IPS-15b (cell line): ENCODE results near the gene PPL.

ENCODE experiments used
- H3K27me3 ChIP-seq: one replicate; pipeline ENCODE4 v1.6.1; 2013; ENCODE audit warnings: low read length; ENCODE audit not compliant: control insufficient read depth, insufficient read depth
- H3K36me3 ChIP-seq: one replicate; pipeline ENCODE4 v1.6.1; 2013; ENCODE audit warnings: low read length; ENCODE audit not compliant: control insufficient read depth, insufficient read depth
- H3K4me1 ChIP-seq: one replicate; pipeline ENCODE4 v1.6.1; 2013; ENCODE audit warnings: mild to moderate bottlenecking, low read length; ENCODE audit not compliant: control insufficient read depth, insufficient read depth
- H3K4me3 ChIP-seq: one replicate; pipeline ENCODE4 v1.5.1; 2013; ENCODE audit warnings: low read depth, low read length
- H3K9ac ChIP-seq: one replicate; pipeline ENCODE4 v1.6.1; 2013; ENCODE audit warnings: low read depth, mild to moderate bottlenecking, low read length
- H3K9me3 ChIP-seq: one replicate; pipeline ENCODE4 v1.6.1; 2013; ENCODE audit warnings: mild to moderate bottlenecking, low read length; ENCODE audit not compliant: control insufficient read depth, insufficient read depth

PPL gene

DNA sequence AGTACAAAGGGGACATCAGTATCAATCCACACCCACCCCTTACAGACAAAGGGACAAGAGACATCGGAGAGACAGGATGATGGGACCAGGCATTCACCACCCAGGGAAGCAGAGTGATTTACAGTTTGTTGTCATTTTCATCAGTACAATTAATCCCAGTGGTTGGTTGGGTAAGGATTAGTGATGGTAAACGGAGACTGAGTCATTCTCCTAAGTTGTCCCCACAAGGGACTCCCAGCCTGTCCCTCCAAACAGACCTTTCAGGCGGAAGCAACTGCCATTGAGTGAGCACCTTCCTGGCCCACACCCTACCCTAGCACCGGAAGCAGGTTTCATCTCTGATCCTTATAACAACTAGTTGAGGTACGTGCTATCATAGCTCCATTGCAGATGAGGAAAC is 11.2 kb downstream of the PPL start:
- H3K9me3 ChIP-seq = no peaks in the 10 kb centered on the region
- peaks cover 8% of the 10 kb centered on the region for H3K36me3 ChIP-seq
- H3K27me3 ChIP-seq = no peaks in the 10 kb centered on the region
- no peak overlapping the region for H3K9ac ChIP-seq
- H3K4me3 ChIP-seq = no peak overlapping the region
- H3K4me1 ChIP-seq = no peaks in the 10 kb centered on the region

GRCh38 chr16:4925293-4925607 is 11.7 kb downstream of the PPL start:
- Histone ChIP-seq H3K4me1 (no peaks in the 10 kb centered on the region), H3K9ac (no peak overlapping the region), H3K9me3 (no peaks in the 10 kb centered on the region)

GRCh38 chr16:4924593-4925292 is 12.2 kb downstream of the PPL start:
- H3K9ac ChIP-seq = no peak overlapping the region
- no peaks in the 10 kb centered on the region for H3K9me3 ChIP-seq
- H3K4me1 ChIP-seq = no peaks in the 10 kb centered on the region
- peaks cover 8% of the 10 kb centered on the region for H3K36me3 ChIP-seq
- H3K27me3 ChIP-seq = no peaks in the 10 kb centered on the region
- no peak overlapping the region for H3K4me3 ChIP-seq

More at GRCh38 chr16:4925293-4925607, 11.7 kb downstream of the PPL start:
- H3K36me3 ChIP-seq = peaks cover 8% of the 10 kb centered on the region
- H3K27me3 ChIP-seq = no peaks in the 10 kb centered on the region
- no peak overlapping the region for H3K4me3 ChIP-seq

- Histone ChIP-seq H3K9ac (no peak overlapping the region), H3K27me3 (no peaks in the 10 kb centered on the region), H3K4me1 (peaks cover 2% of the 10 kb centered on the region), H3K4me3 (no peak overlapping the region), H3K9me3 (no peaks in the 10 kb centered on the region), H3K36me3 (peaks cover 8% of the 10 kb centered on the region)
Observed at GRCh38 chr16:4923853-4924252, 13.1 kb downstream of the PPL start.

- no peaks in the 10 kb centered on the region for H3K9me3 ChIP-seq
- H3K4me3 ChIP-seq = no peak overlapping the region
- no peaks in the 10 kb centered on the region for H3K27me3 ChIP-seq
- peaks cover 8% of the 10 kb centered on the region for H3K36me3 ChIP-seq
- peaks cover 5% of the 10 kb centered on the region for H3K4me1 ChIP-seq
- no peak overlapping the region for H3K9ac ChIP-seq
Observed at GRCh38 chr16:4922721-4923342, 14.1 kb downstream of the PPL start.

DNA sequence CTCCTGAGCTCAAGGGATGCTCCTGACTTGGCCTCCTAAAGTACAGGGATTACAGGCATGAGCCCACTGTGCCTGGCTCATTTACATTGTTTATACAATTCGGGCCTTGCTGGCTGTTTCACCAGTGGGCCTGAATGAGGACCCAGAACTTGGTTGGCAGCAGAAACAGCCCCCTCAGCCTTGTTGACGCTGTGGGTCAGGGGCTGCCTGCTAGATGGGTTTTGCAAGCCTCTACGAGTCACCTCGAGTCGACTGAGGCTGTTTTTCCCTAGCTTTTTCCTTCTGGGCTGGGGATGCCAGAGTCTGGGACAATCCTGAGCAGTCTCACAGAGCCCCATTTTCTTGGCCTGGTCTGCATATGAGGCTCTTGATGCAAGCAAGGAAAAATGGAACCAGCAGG is 16.1 kb downstream of the PPL start:
- no peaks in the 10 kb centered on the region for H3K27me3 ChIP-seq
- H3K9ac ChIP-seq = no peak overlapping the region
- H3K9me3 ChIP-seq = no peaks in the 10 kb centered on the region
- H3K4me1 ChIP-seq = peaks cover 5% of the 10 kb centered on the region
- H3K36me3 ChIP-seq = peaks cover 5% of the 10 kb centered on the region
- no peak overlapping the region for H3K4me3 ChIP-seq

GRCh38 chr16:4918781-4919251 is 18.1 kb downstream of the PPL start:
- no peak overlapping the region for H3K9ac ChIP-seq
- H3K4me3 ChIP-seq = no peak overlapping the region
- H3K36me3 ChIP-seq = peaks cover 5% of the 10 kb centered on the region
- H3K4me1 ChIP-seq = peaks cover 5% of the 10 kb centered on the region
- H3K9me3 ChIP-seq = no peaks in the 10 kb centered on the region
- no peaks in the 10 kb centered on the region for H3K27me3 ChIP-seq

- Histone ChIP-seq H3K4me3 (no peak overlapping the region), H3K36me3 (no peaks in the 10 kb centered on the region), H3K4me1 (peaks cover 5% of the 10 kb centered on the region), H3K27me3 (no peaks in the 10 kb centered on the region), H3K9ac (no peak overlapping the region), H3K9me3 (no peaks in the 10 kb centered on the region)
Observed at GRCh38 chr16:4917117-4917516, 19.8 kb downstream of the PPL start.

DNA sequence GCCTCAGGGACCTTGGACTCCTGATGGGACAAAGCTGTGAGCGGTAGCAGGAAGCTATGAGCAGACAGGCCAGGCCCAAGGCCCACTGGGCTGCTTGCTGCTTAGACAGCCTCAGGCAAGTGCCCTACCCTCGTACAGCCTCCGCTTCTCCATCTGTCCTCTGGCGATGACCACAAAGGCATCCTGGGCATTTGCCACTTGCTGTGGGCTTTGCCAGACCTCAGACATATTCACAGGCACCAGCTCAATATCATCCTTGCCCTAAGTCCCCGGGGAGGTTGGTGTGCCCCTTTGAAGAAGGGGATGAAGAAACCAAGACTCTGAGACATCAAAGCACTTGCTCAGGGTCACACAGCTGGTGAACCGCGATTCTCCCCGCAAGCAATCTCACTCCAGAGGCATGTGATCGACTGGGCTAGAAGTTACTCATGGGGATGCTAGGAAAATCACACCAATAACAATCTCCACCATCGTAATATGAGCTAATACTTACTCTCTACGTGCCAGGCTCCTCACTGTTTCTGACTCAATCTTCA is 21.7 kb downstream of the PPL start:
- no peaks in the 10 kb centered on the region for H3K36me3 ChIP-seq
- no peaks in the 10 kb centered on the region for H3K9me3 ChIP-seq
- H3K9ac ChIP-seq = no peak overlapping the region
- peaks cover 5% of the 10 kb centered on the region for H3K4me1 ChIP-seq
- no peak overlapping the region for H3K4me3 ChIP-seq
- no peaks in the 10 kb centered on the region for H3K27me3 ChIP-seq

- H3K9ac ChIP-seq = no peak overlapping the region
- no peaks in the 10 kb centered on the region for H3K27me3 ChIP-seq
- H3K4me1 ChIP-seq = peaks cover 5% of the 10 kb centered on the region
- no peaks in the 10 kb centered on the region for H3K36me3 ChIP-seq
- no peaks in the 10 kb centered on the region for H3K9me3 ChIP-seq
- H3K4me3 ChIP-seq = no peak overlapping the region
Observed at GRCh38 chr16:4914528-4915225, 22.3 kb downstream of the PPL start.

DNA sequence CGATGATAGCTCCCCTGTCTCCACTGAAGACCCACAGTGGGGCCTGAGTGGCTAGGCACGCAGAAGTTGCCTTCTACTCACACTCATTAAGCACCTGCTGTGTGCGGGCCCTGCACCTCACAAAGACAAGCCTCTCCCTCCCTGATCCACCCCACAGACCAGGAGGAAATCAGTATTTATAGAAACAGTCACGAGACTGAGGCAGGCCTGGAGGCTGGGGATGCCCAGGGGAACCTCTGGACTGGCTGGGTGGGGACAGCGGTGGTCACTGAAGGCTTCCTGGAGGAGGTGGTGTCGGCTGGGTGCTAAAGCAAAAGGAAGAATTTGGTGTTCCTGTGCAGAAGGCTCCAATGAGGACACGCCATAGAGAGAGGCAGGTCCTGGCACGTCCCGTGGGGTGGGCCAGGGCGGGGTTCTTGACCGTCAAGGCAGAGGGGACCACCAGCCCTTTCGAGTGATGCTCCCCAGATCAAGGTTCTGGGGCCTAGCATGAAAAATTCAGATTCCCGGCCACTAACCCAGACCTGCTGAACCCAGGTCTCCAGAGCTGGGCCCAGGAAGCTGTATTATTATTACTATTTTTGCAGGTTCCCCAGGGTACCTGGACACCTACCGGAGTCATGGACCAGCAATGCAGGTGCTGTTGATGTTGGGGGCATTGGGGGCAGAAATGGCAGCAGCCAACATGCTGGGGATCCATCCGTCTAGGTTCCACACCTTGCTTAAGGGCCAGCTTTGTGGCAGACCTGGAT is 23.0 kb downstream of the PPL start:
- H3K4me3 ChIP-seq = no peak overlapping the region
- H3K36me3 ChIP-seq = no peaks in the 10 kb centered on the region
- no peaks in the 10 kb centered on the region for H3K27me3 ChIP-seq
- peaks cover 4% of the 10 kb centered on the region for H3K4me1 ChIP-seq
- H3K9me3 ChIP-seq = no peaks in the 10 kb centered on the region
- no peak overlapping the region for H3K9ac ChIP-seq
